K562 (cell line): Measurements from ENCODE around the gene PIK3AP1. TPM values are rescaled to one million over a fixed set of nuclear protein-coding genes. Genes with fewer than 3 reads are reported as not detected.

Source experiments
- ATAC-seq: fragments of 200-7000 bp; cut with Tn5 transposase; 3 replicates; pipeline ENCODE4 v1.9.1; 2020; ENCODE audit warnings: moderate library complexity
- BruUV-seq: library from RNA; stranded (reverse); fragments of 400-500 nt; replicated peaks from 2 replicates; lab custom pipeline; 2021; lab: Mats Ljungman, UMichigan
- CTCF ChIA-PET: fragments of 300-600 bp; formaldehyde crosslinking; extraction: SDS; loops from one replicate; lab custom pipeline; 2021; ENCODE audit warnings: low intra/inter-chr PET ratio; lab: Yijun Ruan, JAX
- POLR2A ChIA-PET: fragments of 300-600, 350-650 bp; sonication (Branson Sonifier 250); formaldehyde crosslinking; extraction: SDS; loops from one replicate; lab custom pipeline; 2021; ENCODE audit warnings: antibody characterized with exemption, inconsistent platforms; lab: Yijun Ruan, JAX
- DNase-seq, 4 experiments: peaks; one replicate each; pipeline versions ENCODE4 v3.0.0 to v3.0.0-alpha.2; 2011 to 2018; ENCODE audit warnings: low spot score in 3 of 4, mixed read lengths in 3 of 4; ENCODE audit errors: extremely low read depth in 1 of 4
- FAIRE-seq: peaks from 2 replicates; lab custom pipeline; 2011; peaks lifted over from hg19 to GRCh38; lab: Jason Lieb, UNC
- H2AFZ ChIP-seq: 2 replicates; pipeline ENCODE4 v1.6.0; 2011; ENCODE audit warnings: low read depth, low read length, control low read depth, inconsistent platforms
- H3K27ac ChIP-seq: fragments of 200-600 bp; 3 replicates; pipeline ENCODE4 v1.8.0; 2011; ENCODE audit warnings: low read depth, mild to moderate bottlenecking, control low read depth, inconsistent platforms, low read length, moderate library complexity, mixed read lengths; ENCODE audit errors: extremely low read depth
- H3K27me3 ChIP-seq, 2 experiments: fragments of 300-600 bp in 1 of 2; 2 replicates in 1 of 2; 3 replicates in 1 of 2; pipeline versions ENCODE4 v1.6.0 to v1.8.0; 2011; ENCODE audit warnings: inconsistent platforms in 2 of 2, low read length in 2 of 2, mild to moderate bottlenecking in 1 of 2, mixed read lengths in 1 of 2, moderate library complexity in 1 of 2; ENCODE audit not compliant: control insufficient read depth in 2 of 2, insufficient read depth in 2 of 2
- H3K36me3 ChIP-seq: fragments of 300-600 bp; 3 replicates; pipeline ENCODE4 v1.8.0; 2011; ENCODE audit warnings: mild to moderate bottlenecking, low read length, inconsistent platforms; ENCODE audit not compliant: control insufficient read depth, insufficient read depth
- H3K4me1 ChIP-seq, 2 experiments: fragments of 200-600 bp in 1 of 2; replicated peaks in 1 of 2; 2 replicates in 1 of 2; 3 replicates in 1 of 2; pipeline versions ENCODE4 v1.5.1 to v1.8.0; 2011; ENCODE audit warnings: inconsistent platforms in 2 of 2, low read length in 2 of 2, mild to moderate bottlenecking in 1 of 2, mixed read lengths in 1 of 2, moderate library complexity in 1 of 2; ENCODE audit not compliant: control insufficient read depth in 2 of 2, insufficient read depth in 2 of 2
- H3K4me2 ChIP-seq: 2 replicates; pipeline ENCODE4 v1.6.1; 2011; ENCODE audit warnings: low read length, control low read depth, inconsistent platforms, mixed read lengths; ENCODE audit not compliant: insufficient read depth
- H3K4me3 ChIP-seq: fragments of 200-600 bp; sonication (generic), shearing (Covaris generic); 2 replicates; pipeline ENCODE4 v1.5.1; 2016; ENCODE audit warnings: control low read depth, inconsistent platforms
- H3K79me2 ChIP-seq: fragments of 200-600 bp; 3 replicates; pipeline ENCODE4 v1.8.0; 2011; ENCODE audit warnings: low read length, inconsistent platforms; ENCODE audit not compliant: control insufficient read depth, insufficient read depth
- H3K9ac ChIP-seq, 2 experiments: 2 replicates each; pipeline versions ENCODE4 v1.6.0 to v1.6.1; 2011; ENCODE audit warnings: low read depth in 2 of 2, low read length in 2 of 2, control low read depth in 1 of 2, inconsistent platforms in 1 of 2, mild to moderate bottlenecking in 1 of 2, mixed read lengths in 1 of 2; ENCODE audit not compliant: insufficient read depth in 1 of 2
- H3K9me1 ChIP-seq: one replicate; pipeline ENCODE4 v1.6.0; 2011; ENCODE audit warnings: inconsistent platforms, mild to moderate bottlenecking, low read length, moderate library complexity; ENCODE audit not compliant: control insufficient read depth, insufficient read depth
- H3K9me3 ChIP-seq: replicated peaks from 2 replicates; pipeline ENCODE4 v1.5.1; 2011; ENCODE audit warnings: low read depth, low read length, inconsistent platforms; ENCODE audit not compliant: control insufficient read depth, insufficient read depth
- H4K20me1 ChIP-seq: replicated peaks from 2 replicates; pipeline ENCODE4 v1.6.1; 2011; ENCODE audit warnings: low read length, inconsistent platforms, mixed read lengths; ENCODE audit not compliant: control insufficient read depth, insufficient read depth
- PTBP1 ChIP-seq: fragments of 200-400 bp; formaldehyde crosslinking; IDR thresholded peaks from 2 replicates; pipeline ENCODE4 v1.6.1; 2017; ENCODE audit warnings: low read depth, low read length
- RBM25 ChIP-seq: fragments of 200-400 bp; formaldehyde crosslinking; IDR thresholded peaks from 2 replicates; pipeline ENCODE4 v1.6.1; 2018; ENCODE audit warnings: low read length, low read depth, moderate library complexity; ENCODE audit not compliant: severe bottlenecking
- SLC30A9 ChIP-seq: fragments of 250-450 bp; sonication (Bioruptor Pico); IDR thresholded peaks from 2 replicates; pipeline ENCODE4 v1.8.0; 2022; ENCODE audit warnings: mild to moderate bottlenecking, moderate library complexity
- STAG1 ChIP-seq: sonication (generic); formaldehyde crosslinking; IDR thresholded peaks from 2 replicates; pipeline ENCODE4 v1.5.0; 2020; ENCODE audit warnings: missing genetic modification reagents, borderline replicate concordance
- ZNF668 ChIP-seq: fragments of 250-450 bp; sonication (Bioruptor Pico); IDR thresholded peaks from 2 replicates; pipeline ENCODE4 v1.8.0; 2022; ENCODE audit warnings: mild to moderate bottlenecking, inconsistent platforms
- WGBS: fragments of 100-300 bp; shearing (Covaris generic); methylation state at CpG from one replicate; pipeline ENCODE4 v1.1.6; 2016; ENCODE audit warnings: low coverage, mixed read lengths; ENCODE audit not compliant: insufficient coverage; ENCODE audit errors: missing lambda C conversion rate; 5-methylcytosine and 5-hydroxymethylcytosine counted together
- in situ Hi-C: fragments of 300-500 bp; cut with MboI; formaldehyde crosslinking; loops from 4 replicates; pipeline ENCODE4 v1.15.0; 2018; ENCODE audit warnings: inconsistent platforms, mixed read lengths
- intact Hi-C: fragments of 100-400 bp; cut with micrococcal nuclease; formaldehyde crosslinking; loops from 2 replicates; pipeline ENCODE4 v1.14.2; 2022
- polyA plus RNA-seq, 8 experiments: library from polyadenylated mRNA; depleted of rRNA in 4 of 8; stranded (reverse) in 5 of 8; unstranded in 3 of 8; fragments of >200 nt; fragmentation: Nextera tagmentation in 2 of 8; fragmentation: Illumina TruSeq in 1 of 8; extraction: Ambion mirVana in 2 of 8; extraction: Trizol in 1 of 8; gene quantifications; 2 replicates each; pipeline versions ENCODE4 v1.2.1 to v1.2.3, GENCODE V29; 2011 to 2014; ENCODE audit warnings: inconsistent platforms in 1 of 8, missing spikeins in 1 of 8
- total RNA-seq, 7 experiments: library from RNA; depleted of rRNA in 6 of 7; stranded (reverse); fragments of >200 nt in 6 of 7; fragmentation: Illumina TruSeq in 2 of 7; extraction: Trizol in 2 of 7; gene quantifications; 2 replicates each; pipeline versions ENCODE4 v1.2.1 to v1.2.3, GENCODE V29; 2011 to 2021; ENCODE audit warnings: low replicate concordance in 1 of 7
- TF ChIP-seq, protein P1 (sequence below): fragments of 250-450 bp; sonication (Bioruptor Pico); IDR thresholded peaks from 2 replicates; pipeline ENCODE4 v1.4.0; 2020

PIK3AP1 gene
- total and polyA plus RNA-seq, 9 of the 15 experiments (the other 6 are each of a cell fraction or from before 2014, with no cell fraction given): 0.20 to 2.4 (median 1.4) TPM

- no peak overlapping the region for H3K4me3 ChIP-seq
- BruUV-seq: no TSS peak
- FAIRE-seq: no peak
- no peak overlapping the region for H3K4me2 ChIP-seq
- ATAC-seq: no peak
- no peak overlapping the region for H3K9ac ChIP-seq
- no peaks in the 10 kb centered on the region for H3K9me3 ChIP-seq
- intact Hi-C loops: loop anchor here (2.0 to 10.0 kb wide), 4 partner anchors 48 to 381 kb away; no protein-coding TSS in a partner anchor
- in situ Hi-C loops: loop anchor here (5.0 to 10.0 kb wide), 3 partner anchors 98 to 391 kb away; no protein-coding TSS in a partner anchor
- CTCF ChIA-PET: no interaction called here
- H3K27me3 ChIP-seq: peaks cover 0 to 5% of the 10 kb centered on the region in 2 experiments; a peak in 1 of 5 replicates
- no peak overlapping the region for H3K27ac ChIP-seq
- H2AFZ ChIP-seq: no peak overlapping the region
- 59% methylated on average over 8 of the region's 9 CpGs for WGBS
- peaks cover 0 to 3% of the 10 kb centered on the region in 2 experiments; a peak in 2 of 5 replicates for H3K4me1 ChIP-seq
- no peaks in the 10 kb centered on the region for H3K36me3 ChIP-seq
- TF ChIP-seq, protein P1, sequence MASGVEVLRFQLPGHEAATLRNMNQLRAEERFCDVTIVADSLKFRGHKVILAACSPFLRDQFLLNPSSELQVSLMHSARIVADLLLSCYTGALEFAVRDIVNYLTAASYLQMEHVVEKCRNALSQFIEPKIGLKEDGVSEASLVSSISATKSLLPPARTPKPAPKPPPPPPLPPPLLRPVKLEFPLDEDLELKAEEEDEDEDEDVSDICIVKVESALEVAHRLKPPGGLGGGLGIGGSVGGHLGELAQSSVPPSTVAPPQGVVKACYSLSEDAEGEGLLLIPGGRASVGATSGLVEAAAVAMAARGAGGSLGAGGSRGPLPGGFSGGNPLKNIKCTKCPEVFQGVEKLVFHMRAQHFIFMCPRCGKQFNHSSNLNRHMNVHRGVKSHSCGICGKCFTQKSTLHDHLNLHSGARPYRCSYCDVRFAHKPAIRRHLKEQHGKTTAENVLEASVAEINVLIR (CRISPR knock-in tag): no peak
- no peaks in the 10 kb centered on the region for H4K20me1 ChIP-seq
- no peak for DNase-seq
- POLR2A ChIA-PET: interaction anchor here (0.8 kb wide), 1 partner anchor 48 kb away, joined by 4 read pairs; no protein-coding TSS in a partner anchor
- no peaks in the 10 kb centered on the region for H3K79me2 ChIP-seq
- no peaks in the 10 kb centered on the region for H3K9me1 ChIP-seq
These were observed 76.4 kb downstream of the PIK3AP1 start for GRCh38 chr10:96643920-96644319.

DNA sequence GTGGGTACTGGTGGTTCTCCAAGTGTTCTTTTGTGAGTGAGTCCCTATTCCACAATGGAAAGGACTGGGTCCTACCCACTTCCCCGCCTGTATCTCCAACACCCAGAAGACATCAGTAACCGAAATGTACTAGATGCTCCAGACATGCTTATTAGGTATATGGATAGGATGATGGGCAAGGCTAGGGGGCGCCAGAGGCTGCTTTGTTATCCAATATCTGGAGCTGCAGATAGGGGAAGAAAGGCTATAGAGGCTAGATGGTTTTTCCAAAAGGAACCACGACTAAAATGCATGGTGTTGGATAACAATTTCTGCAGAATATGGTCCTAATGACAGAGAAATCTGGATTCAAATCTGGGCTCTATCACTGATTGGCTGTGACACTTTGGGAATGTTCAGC lies 77.3 kb downstream of the PIK3AP1 start:
- intact Hi-C loops (loop anchor here (2.0 to 10.0 kb wide), 4 partner anchors 49 to 382 kb away; no protein-coding TSS in a partner anchor), in situ Hi-C loops (loop anchor here (5.0 to 10.0 kb wide), 3 partner anchors 99 to 392 kb away; no protein-coding TSS in a partner anchor)
- Histone ChIP-seq H3K27me3 (no peaks in the 10 kb centered on the region; a peak in 1 of 5 replicates), H3K79me2 (no peaks in the 10 kb centered on the region), H3K27ac (no peak overlapping the region), H3K36me3 (no peaks in the 10 kb centered on the region), H2AFZ (no peak overlapping the region), H3K9me1 (no peaks in the 10 kb centered on the region), H3K4me2 (no peak overlapping the region), H3K9me3 (no peaks in the 10 kb centered on the region), H3K4me3 (no peak overlapping the region), H3K4me1 (peaks cover 0 to 3% of the 10 kb centered on the region in 2 experiments; a peak in 2 of 5 replicates), H4K20me1 (no peaks in the 10 kb centered on the region), H3K9ac (no peak overlapping the region)
- 3% methylated on average over 4 of the region's 4 CpGs for WGBS
- DNase-seq (peak; percentile 31 to 78 (median 46)), FAIRE-seq (peak; percentile 89), ATAC-seq (peak; percentile 93)
- BruUV-seq: no TSS peak
- POLR2A ChIA-PET: interaction anchor here (0.8 to 1.4 kb wide), 2 partner anchors 49 to 187 kb away, joined by 3 to 4 read pairs; no protein-coding TSS in a partner anchor
- CTCF ChIA-PET: interaction anchor here (0.7 to 1.1 kb wide), 3 partner anchors 23 to 391 kb away, joined by 3 to 5 read pairs (median 3); no protein-coding TSS in a partner anchor
- TF ChIP-seq RBM25: no peak
- TF ChIP-seq SLC30A9 (CRISPR knock-in tag): no peak
- peak; percentile 41; the same call in 1 of the 2 replicates for TF ChIP-seq STAG1 (CRISPR knock-in tag)
- no peak for TF ChIP-seq PTBP1
- TF ChIP-seq ZNF668: no peak
